NT2/D1 (cell line): Measurements from ENCODE around the gene CORO7.

Source experiments
- YY1 ChIP-seq: IDR thresholded peaks from 2 replicates; pipeline ENCODE4 v1.6.1; 2011; ENCODE audit not compliant: insufficient read length, insufficient read depth
- ZNF274 ChIP-seq: IDR thresholded peaks from 2 replicates; pipeline ENCODE4 v1.6.1; 2011; ENCODE audit warnings: mild to moderate bottlenecking, low read depth, low read length

DNA sequence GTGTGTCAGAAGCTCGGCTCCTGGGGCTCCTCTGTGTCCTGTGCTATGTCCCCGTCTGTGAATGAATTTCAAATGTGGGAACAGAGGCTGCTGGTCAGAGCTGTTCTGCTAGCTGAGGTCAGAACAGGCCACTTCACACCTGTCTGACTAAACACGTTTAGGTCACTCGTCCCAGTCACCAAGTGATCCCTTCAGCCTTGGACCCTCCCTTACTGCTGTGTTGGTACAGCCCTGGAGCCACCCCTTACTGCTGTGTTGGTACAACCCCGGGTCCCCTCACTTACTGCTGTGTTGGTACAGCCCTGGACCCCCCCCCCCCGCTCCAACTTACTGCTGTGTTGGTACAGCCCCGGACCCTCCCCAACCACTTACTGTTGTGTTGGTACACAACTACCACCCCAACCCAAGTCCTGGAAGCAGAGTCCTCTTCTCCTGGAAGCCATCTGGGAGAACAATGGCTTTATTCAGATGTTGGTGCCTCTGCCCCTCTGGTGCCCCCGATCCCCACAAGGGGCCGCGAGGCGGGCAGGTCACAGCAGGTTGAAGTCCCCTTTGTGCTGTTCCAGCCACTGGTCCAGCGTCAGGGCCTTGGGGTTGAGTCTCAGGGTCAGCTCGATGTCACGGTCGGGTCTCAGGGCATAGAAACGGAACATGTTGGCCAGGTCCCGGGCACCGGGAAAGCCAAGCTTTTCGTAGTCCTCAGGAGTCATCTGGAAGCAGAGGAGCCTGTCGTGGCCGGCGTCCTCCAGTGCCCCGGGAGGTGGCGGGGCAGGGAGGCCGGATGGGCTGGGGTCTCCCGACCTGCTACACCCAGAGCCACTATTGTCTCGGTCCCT lies 45.1 kb upstream of the CORO7 start:
- TF ChIP-seq YY1 (no peak), ZNF274 (no peak)
